H1 (cell line): ENCODE measurements around the gene SLX9. TPM values are rescaled to one million over a fixed set of nuclear protein-coding genes. Genes with fewer than 3 reads are reported as not detected.

Experiments
- CEBPB ChIP-seq: IDR thresholded peaks from 2 replicates; pipeline ENCODE4 v1.6.1; 2012; ENCODE audit warnings: low read depth, low read length
- CHD2 ChIP-seq: IDR thresholded peaks from 2 replicates; pipeline ENCODE4 v1.6.1; 2012; ENCODE audit warnings: low read length, improper control_type of control experiment
- CREB1 ChIP-seq: IDR thresholded peaks from 2 replicates; pipeline ENCODE4 v1.6.1; 2012; ENCODE audit warnings: inconsistent platforms
- CTCF ChIP-seq, 3 experiments: IDR thresholded peaks; 1 replicate in 2 of 3; 2 replicates in 1 of 3; pipeline versions ENCODE4 v1.5.1 to v1.6.1; 2011; ENCODE audit warnings: low read length in 3 of 3, mild to moderate bottlenecking in 3 of 3, inconsistent platforms in 2 of 3, low read depth in 1 of 3, moderate library complexity in 1 of 3; ENCODE audit not compliant: insufficient read depth in 1 of 3; ENCODE audit errors: control extremely low read depth in 1 of 3
- EGR1 ChIP-seq: IDR thresholded peaks from 2 replicates; pipeline ENCODE4 v1.6.1; 2011; ENCODE audit warnings: low read depth, low read length, borderline replicate concordance
- JUND ChIP-seq: IDR thresholded peaks from 2 replicates; pipeline ENCODE4 v1.6.1; 2011; ENCODE audit warnings: mild to moderate bottlenecking, improper control_type of control experiment, low read length
- KDM4A ChIP-seq: IDR thresholded peaks from one replicate; pipeline ENCODE4 v1.7.1; 2012; ENCODE audit warnings: low read depth, mild to moderate bottlenecking, moderate library complexity, low read length, inconsistent platforms; ENCODE audit not compliant: severe bottlenecking
- KDM5A ChIP-seq: fragments of 200-600 bp; IDR thresholded peaks from 2 replicates; pipeline ENCODE4 v1.7.1; 2012; ENCODE audit warnings: mild to moderate bottlenecking, low read length, inconsistent platforms, mixed read lengths
- MAFK ChIP-seq: IDR thresholded peaks from 2 replicates; pipeline ENCODE4 v1.6.1; 2012; ENCODE audit warnings: low read depth, mild to moderate bottlenecking, improper control_type of control experiment, low read length
- RBBP5 ChIP-seq: IDR thresholded peaks from 2 replicates; pipeline ENCODE4 v1.7.1; 2012; ENCODE audit warnings: low read depth, mild to moderate bottlenecking, inconsistent platforms, low read length, moderate library complexity, borderline replicate concordance
- RNF2 ChIP-seq: fragments of 200-900, 300-1000 bp; sonication (generic); IDR thresholded peaks from 2 replicates; pipeline ENCODE4 v1.7.1; 2016; ENCODE audit warnings: borderline replicate concordance, low read depth, mild to moderate bottlenecking, antibody characterized with exemption, low read length; ENCODE audit not compliant: poor library complexity, severe bottlenecking; ENCODE audit errors: missing control alignments
- SAP30 ChIP-seq: fragments of 300-600 bp; sonication (generic); IDR thresholded peaks from 2 replicates; pipeline ENCODE4 v1.7.1; 2012; ENCODE audit warnings: low read length, moderate library complexity, mild to moderate bottlenecking, inconsistent platforms; ENCODE audit not compliant: insufficient read depth, insufficient replicate concordance
- SP4 ChIP-seq: IDR thresholded peaks from 2 replicates; pipeline ENCODE4 v1.6.1; 2012; ENCODE audit warnings: low read length, inconsistent platforms
- SUZ12 ChIP-seq: fragments of 200-600 bp; sonication (generic); IDR thresholded peaks from 2 replicates; pipeline ENCODE4 v1.6.1; 2012; ENCODE audit warnings: mild to moderate bottlenecking, inconsistent platforms, low read length, moderate library complexity, mixed read lengths
- TEAD4 ChIP-seq: IDR thresholded peaks from 2 replicates; pipeline ENCODE4 v1.6.1; 2012; ENCODE audit warnings: low read depth, low read length, inconsistent platforms, mixed read lengths
- YY1 ChIP-seq: IDR thresholded peaks from 2 replicates; pipeline ENCODE4 v1.6.1; 2011; ENCODE audit warnings: low read depth, mild to moderate bottlenecking, low read length
- polyA plus RNA-seq, 7 experiments: library from polyadenylated mRNA; depleted of rRNA in 3 of 7; stranded (reverse) in 5 of 7; unstranded in 2 of 7; fragments of >200 nt in 5 of 7; fragments of 200-250 nt in 2 of 7; gene quantifications; 1 replicate in 5 of 7; 2 replicates in 1 of 7; 4 replicates in 1 of 7; pipeline versions ENCODE4 v1.2.1 to v1.2.3, GENCODE V29; 2011 to 2013; ENCODE audit warnings: missing spikeins in 2 of 7, mixed read lengths in 2 of 7
- total RNA-seq: library from RNA; stranded (reverse); fragmentation: NEBNext Ultra II Directional; extraction: Animal tissue kit (Norgen Biotek cat#: 25700); gene quantifications from 2 replicates; pipeline ENCODE4 v1.2.1, GENCODE V29; 2021
- TF ChIP-seq, protein P1 (sequence below): IDR thresholded peaks from 2 replicates; pipeline ENCODE4 v1.6.1; 2011; ENCODE audit warnings: low read length, improper control_type of control experiment
- TF ChIP-seq, protein P2 (sequence below): IDR thresholded peaks from 2 replicates; pipeline ENCODE4 v1.6.1; 2012; ENCODE audit warnings: inconsistent platforms

The SLX9 gene
- total and polyA plus RNA-seq, 2 of the 8 experiments (the other 6 are each of a cell fraction or from before 2014, with no cell fraction given): 17.7 to 57.3 TPM

- TF ChIP-seq CTCF (IDR thresholded peaks at IDR 0.05; ENCODE audit: control extremely low read depth in 1 of 3, insufficient read depth in 1 of 3, low read depth in 1 of 3, low read length in 3 of 3) (peak in 2 of 3 experiments; percentile 7 to 32; a peak in 3 of 4 replicates), EGR1 (no peak), CREB1 (no peak), CHD2 (no peak), YY1 (no peak), KDM5A (no peak), SP4 (no peak), MAFK (no peak), SUZ12 (no peak; the same call in 1 of the 2 replicates), KDM4A (peak; percentile 11), RBBP5 (no peak), CEBPB (no peak), RNF2 (peak; percentile 8), TEAD4 (no peak), SAP30 (no peak), JUND (no peak)
- TF ChIP-seq, protein P1, sequence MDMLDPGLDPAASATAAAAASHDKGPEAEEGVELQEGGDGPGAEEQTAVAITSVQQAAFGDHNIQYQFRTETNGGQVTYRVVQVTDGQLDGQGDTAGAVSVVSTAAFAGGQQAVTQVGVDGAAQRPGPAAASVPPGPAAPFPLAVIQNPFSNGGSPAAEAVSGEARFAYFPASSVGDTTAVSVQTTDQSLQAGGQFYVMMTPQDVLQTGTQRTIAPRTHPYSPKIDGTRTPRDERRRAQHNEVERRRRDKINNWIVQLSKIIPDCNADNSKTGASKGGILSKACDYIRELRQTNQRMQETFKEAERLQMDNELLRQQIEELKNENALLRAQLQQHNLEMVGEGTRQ: no peak
- TF ChIP-seq, protein P2, sequence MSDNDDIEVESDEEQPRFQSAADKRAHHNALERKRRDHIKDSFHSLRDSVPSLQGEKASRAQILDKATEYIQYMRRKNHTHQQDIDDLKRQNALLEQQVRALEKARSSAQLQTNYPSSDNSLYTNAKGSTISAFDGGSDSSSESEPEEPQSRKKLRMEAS: no peak
Observed at GRCh38 chr21:44932408-44933181, 7.2 kb upstream of the SLX9 start (continued).
